H1 (cell line): ENCODE results near the gene RAPH1. TPM values are rescaled to one million over a fixed set of nuclear protein-coding genes. Genes with fewer than 3 reads are reported as not detected.

Experiments
- CTCF ChIA-PET: fragments of 300-600 bp; sonication (Branson Sonifier 250); formaldehyde crosslinking; loops from one replicate; lab custom pipeline; 2021; ENCODE audit not compliant: partially characterized antibody; lab: Charles Lee
- POLR2A ChIA-PET: fragments of 300-600 bp; sonication (Branson Sonifier 250); formaldehyde crosslinking; loops from one replicate; lab custom pipeline; 2021; ENCODE audit warnings: inconsistent platforms; ENCODE audit not compliant: partially characterized antibody; lab: Charles Lee
- DNase-seq, 2 experiments: peaks; one replicate each; pipeline versions ENCODE4 v3.0.0 to v3.0.0-alpha.2; 2010 to 2022; ENCODE audit warnings: low spot score in 2 of 2, low read depth in 1 of 2, mixed read lengths in 1 of 2
- FAIRE-seq: peaks from 2 replicates; lab custom pipeline; 2011; peaks lifted over from hg19 to GRCh38; lab: Jason Lieb, UNC
- H2AFZ ChIP-seq: 2 replicates; pipeline ENCODE4 v1.8.1; 2012; ENCODE audit warnings: low read length, inconsistent platforms
- H2AK5ac ChIP-seq: 2 replicates; pipeline ENCODE4 v1.6.1; 2013; ENCODE audit warnings: low read depth, low read length
- H2BK120ac ChIP-seq: replicated peaks from 2 replicates; pipeline ENCODE3; 2013; ENCODE audit warnings: low read depth, low read length, inconsistent platforms
- H2BK12ac ChIP-seq: 2 replicates; pipeline ENCODE4 v1.6.1; 2013; ENCODE audit warnings: low read depth, low read length
- H2BK15ac ChIP-seq: 2 replicates; pipeline ENCODE4 v1.6.1; 2013; ENCODE audit warnings: low read length
- H2BK20ac ChIP-seq: 2 replicates; pipeline ENCODE4 v1.6.1; 2013; ENCODE audit warnings: low read length
- H2BK5ac ChIP-seq: 2 replicates; pipeline ENCODE4 v1.6.1; 2013; ENCODE audit warnings: low read depth, low read length
- H3K14ac ChIP-seq: 2 replicates; pipeline ENCODE4 v1.6.1; 2013; ENCODE audit warnings: inconsistent platforms; ENCODE audit not compliant: insufficient read length
- H3K18ac ChIP-seq: 2 replicates; pipeline ENCODE4 v1.6.1; 2013; ENCODE audit warnings: low read length; ENCODE audit errors: extremely low read depth
- H3K23ac ChIP-seq: 2 replicates; pipeline ENCODE4 v1.6.1; 2013; ENCODE audit warnings: inconsistent platforms; ENCODE audit not compliant: insufficient read length
- H3K23me2 ChIP-seq: 2 replicates; pipeline ENCODE4 v1.6.1; 2013; ENCODE audit warnings: low read depth, low read length
- H3K27ac ChIP-seq: 2 replicates; pipeline ENCODE4 v1.6.1; 2011; ENCODE audit warnings: low read depth, low read length, inconsistent platforms
- H3K27me3 ChIP-seq, 4 experiments: replicated peaks in 1 of 4; 1 replicate in 1 of 4; 2 replicates in 3 of 4; pipeline versions ENCODE4 v1.6.1 to v1.8.1; 2011 to 2013; ENCODE audit warnings: low read length in 3 of 4, mild to moderate bottlenecking in 3 of 4, inconsistent platforms in 2 of 4, mixed read lengths in 2 of 4, moderate library complexity in 1 of 4; ENCODE audit not compliant: control insufficient read depth in 3 of 4, insufficient read depth in 3 of 4; ENCODE audit errors: extremely low read depth in 1 of 4
- H3K36me3 ChIP-seq, 4 experiments: 2 replicates each; pipeline versions ENCODE4 v1.6.1 to v1.8.1; 2011 to 2013; ENCODE audit warnings: mild to moderate bottlenecking in 4 of 4, low read length in 3 of 4, moderate library complexity in 2 of 4, control low read depth in 1 of 4, inconsistent platforms in 1 of 4; ENCODE audit not compliant: insufficient read depth in 4 of 4, control insufficient read depth in 2 of 4
- H3K4ac ChIP-seq: replicated peaks from 2 replicates; pipeline ENCODE3; 2013; ENCODE audit warnings: low read length, low read depth, mixed read lengths, inconsistent platforms; ENCODE audit not compliant: insufficient read length
- H3K4me1 ChIP-seq, 4 experiments: replicated peaks in 1 of 4; 1 replicate in 1 of 4; 2 replicates in 3 of 4; pipeline versions ENCODE4 v1.6.1 to v1.8.1; 2011 to 2013; ENCODE audit warnings: low read length in 3 of 4, inconsistent platforms in 2 of 4, mixed read lengths in 1 of 4; ENCODE audit not compliant: insufficient read depth in 4 of 4, control insufficient read depth in 3 of 4
- H3K4me2 ChIP-seq, 2 experiments: 2 replicates each; pipeline versions ENCODE4 v1.6.1 to v1.8.1; 2011 to 2013; ENCODE audit warnings: low read depth in 2 of 2, low read length in 2 of 2, control low read depth in 1 of 2, inconsistent platforms in 1 of 2, mild to moderate bottlenecking in 1 of 2; ENCODE audit not compliant: insufficient read depth in 1 of 2
- H3K4me3 ChIP-seq, 4 experiments: fragments of 200-600, 300-600 bp in 1 of 4; sonication (generic), shearing (Covaris generic), sonication (Bioruptor Twin) in 1 of 4; 2 replicates each; pipeline versions ENCODE4 v1.5.1 to v1.8.1; 2011 to 2016; ENCODE audit warnings: low read length in 4 of 4, low read depth in 3 of 4, control low read depth in 2 of 4, inconsistent platforms in 2 of 4, mild to moderate bottlenecking in 2 of 4, mixed read lengths in 1 of 4, moderate library complexity in 1 of 4; ENCODE audit not compliant: insufficient read depth in 2 of 4; ENCODE audit errors: extremely low read depth in 1 of 4
- H3K56ac ChIP-seq: replicated peaks from 2 replicates; pipeline ENCODE3; 2013; ENCODE audit warnings: low read depth, mild to moderate bottlenecking, mixed read lengths, low read length, inconsistent platforms; ENCODE audit not compliant: insufficient read length
- H3K79me1 ChIP-seq: 2 replicates; pipeline ENCODE4 v1.6.1; 2013; ENCODE audit warnings: low read depth, low read length, control low read depth
- H3K79me2 ChIP-seq, 2 experiments: 2 replicates each; pipeline versions ENCODE4 v1.6.1 to v1.8.1; 2012 to 2013; ENCODE audit warnings: low read length in 2 of 2, mild to moderate bottlenecking in 2 of 2, inconsistent platforms in 1 of 2; ENCODE audit not compliant: insufficient read depth in 2 of 2, control insufficient read depth in 1 of 2
- H3K9ac ChIP-seq, 4 experiments: replicated peaks in 1 of 4; 1 replicate in 1 of 4; 2 replicates in 3 of 4; pipeline versions ENCODE4 v1.6.1 to v1.8.1; 2011 to 2013; ENCODE audit warnings: low read depth in 3 of 4, low read length in 3 of 4, control low read depth in 2 of 4, mild to moderate bottlenecking in 2 of 4, moderate library complexity in 2 of 4, inconsistent platforms in 1 of 4; ENCODE audit errors: extremely low read depth in 1 of 4
- H3K9me3 ChIP-seq, 2 experiments: 2 replicates each; pipeline versions ENCODE4 v1.6.1 to v1.8.1; 2012 to 2013; ENCODE audit warnings: mild to moderate bottlenecking in 2 of 2, moderate library complexity in 2 of 2, control low read depth in 1 of 2, inconsistent platforms in 1 of 2, low read depth in 1 of 2, low read length in 1 of 2, mixed read lengths in 1 of 2; ENCODE audit not compliant: insufficient read depth in 2 of 2
- H4K20me1 ChIP-seq, 2 experiments: replicated peaks in 1 of 2; 2 replicates each; pipeline versions ENCODE3 to v1.8.1; 2011 to 2013; ENCODE audit warnings: inconsistent platforms in 2 of 2, low read length in 2 of 2, mild to moderate bottlenecking in 1 of 2; ENCODE audit not compliant: insufficient read depth in 2 of 2, control insufficient read depth in 1 of 2
- H4K5ac ChIP-seq: 2 replicates; pipeline ENCODE4 v1.6.1; 2013; ENCODE audit warnings: low read length, low read depth, mixed read lengths, inconsistent platforms; ENCODE audit not compliant: insufficient read length
- H4K8ac ChIP-seq: 2 replicates; pipeline ENCODE4 v1.8.0; 2013; ENCODE audit warnings: mild to moderate bottlenecking, moderate library complexity, low read length, inconsistent platforms; ENCODE audit not compliant: insufficient read depth; ENCODE audit errors: extremely low read depth
- H4K91ac ChIP-seq: replicated peaks from 2 replicates; pipeline ENCODE3; 2013; ENCODE audit warnings: low read length, mixed read lengths, inconsistent platforms; ENCODE audit not compliant: insufficient read length
- CTCF ChIP-seq, 3 experiments: IDR thresholded peaks; 1 replicate in 2 of 3; 2 replicates in 1 of 3; pipeline versions ENCODE4 v1.5.1 to v1.6.1; 2011; ENCODE audit warnings: low read length in 3 of 3, mild to moderate bottlenecking in 3 of 3, inconsistent platforms in 2 of 3, low read depth in 1 of 3, moderate library complexity in 1 of 3; ENCODE audit not compliant: insufficient read depth in 1 of 3; ENCODE audit errors: control extremely low read depth in 1 of 3
- EZH2 ChIP-seq: fragments of 200-600 bp; sonication (generic); IDR thresholded peaks from 2 replicates; pipeline ENCODE4 v1.7.1; 2012; ENCODE audit warnings: low read depth, mild to moderate bottlenecking, moderate library complexity, low read length, inconsistent platforms; ENCODE audit not compliant: severe bottlenecking
- FOSL1 ChIP-seq: IDR thresholded peaks from 2 replicates; pipeline ENCODE4 v1.6.1; 2011; ENCODE audit warnings: mild to moderate bottlenecking, low read depth, low read length, moderate library complexity; ENCODE audit not compliant: insufficient read depth
- RAD21 ChIP-seq, 2 experiments: IDR thresholded peaks in 1 of 2; conservative IDR thresholded peaks in 1 of 2; 2 replicates each; pipeline ENCODE4 v1.6.1; 2011; ENCODE audit warnings: low read depth in 2 of 2, low read length in 2 of 2, improper control_type of control experiment in 1 of 2, inconsistent platforms in 1 of 2, mild to moderate bottlenecking in 1 of 2, moderate library complexity in 1 of 2
- SP2 ChIP-seq: IDR thresholded peaks from 2 replicates; pipeline ENCODE4 v1.6.1; 2012; ENCODE audit warnings: mild to moderate bottlenecking, low read length, inconsistent platforms
- WGBS, 2 experiments: shearing (Covaris generic) in 1 of 2; methylation state at CpG; one replicate each; pipeline versions ENCODE4 v1.1.6 to v1.1.7; 2013 to 2015; ENCODE audit warnings: low lambda C conversion rate in 2 of 2, mixed read lengths in 2 of 2, inconsistent platforms in 1 of 2, low coverage in 1 of 2, missing lambda C conversion rate in 1 of 2; ENCODE audit not compliant: insufficient replicate concordance in 2 of 2, insufficient coverage in 1 of 2, insufficient read length in 1 of 2; ENCODE audit errors: extremely low coverage in 1 of 2, missing lambda C conversion rate in 1 of 2; 5-methylcytosine and 5-hydroxymethylcytosine counted together
- polyA plus RNA-seq, 7 experiments: library from polyadenylated mRNA; depleted of rRNA in 3 of 7; stranded (reverse) in 5 of 7; unstranded in 2 of 7; fragments of >200 nt in 5 of 7; fragments of 200-250 nt in 2 of 7; gene quantifications; 1 replicate in 5 of 7; 2 replicates in 1 of 7; 4 replicates in 1 of 7; pipeline versions ENCODE4 v1.2.1 to v1.2.3, GENCODE V29; 2011 to 2013; ENCODE audit warnings: missing spikeins in 2 of 7, mixed read lengths in 2 of 7
- total RNA-seq: library from RNA; stranded (reverse); fragmentation: NEBNext Ultra II Directional; extraction: Animal tissue kit (Norgen Biotek cat#: 25700); gene quantifications from 2 replicates; pipeline ENCODE4 v1.2.1, GENCODE V29; 2021

The RAPH1 gene
- total and polyA plus RNA-seq, 2 of the 8 experiments (the other 6 are each of a cell fraction or from before 2014, with no cell fraction given): 3.8 to 27.4 TPM

- Histone ChIP-seq H2BK12ac (no peak overlapping the region), H3K4me3 (no peak overlapping the region), H4K20me1 (no peaks in the 10 kb centered on the region), H3K56ac (no peak overlapping the region), H2AK5ac (no peak overlapping the region), H3K79me2 (no peaks in the 10 kb centered on the region), H2BK5ac (no peak overlapping the region), H3K36me3 (peaks cover 0 to 32% (median 4%) of the 10 kb centered on the region in 4 experiments; a peak in 4 of 8 replicates), H3K79me1 (no peaks in the 10 kb centered on the region), H2BK20ac (no peak overlapping the region), H4K8ac (no peak overlapping the region), H2BK15ac (no peak overlapping the region), H3K14ac (no peak overlapping the region), H3K27me3 (no peaks in the 10 kb centered on the region), H3K4me1 (no peaks in the 10 kb centered on the region), H4K5ac (no peak overlapping the region), H3K18ac (no peak overlapping the region), H3K23ac (no peak overlapping the region), H3K4ac (no peak overlapping the region), H3K9ac (no peak overlapping the region), H3K9me3 (no peaks in the 10 kb centered on the region), H3K23me2 (no peaks in the 10 kb centered on the region), H3K4me2 (no peak overlapping the region), H2AFZ (no peak overlapping the region), H3K27ac (no peak overlapping the region), H4K91ac (no peak overlapping the region), H2BK120ac (no peak overlapping the region)
- FAIRE-seq: peak; percentile 65
- no peak for DNase-seq
- ChIA-PET POLR2A (no interaction called here), CTCF (interaction anchor here (0.6 to 4.0 kb wide), 23 partner anchors 10 to 1100 kb away, joined by 3 to 25 read pairs (median 4); no protein-coding TSS in a partner anchor)
- no peak for TF ChIP-seq FOSL1
- TF ChIP-seq CTCF (IDR thresholded peaks at IDR 0.05; ENCODE audit: control extremely low read depth in 1 of 3, insufficient read depth in 1 of 3, low read depth in 1 of 3, low read length in 3 of 3): peak in 2 of 3 experiments; percentile 52 to 66; a peak in 3 of 4 replicates
- no peak for TF ChIP-seq EZH2
- peak; percentile 72 to 74 for TF ChIP-seq RAD21 (IDR thresholded peaks at IDR 0.05 in 1 of 2, conservative IDR thresholded peaks at IDR 0.05 in 1 of 2; ENCODE audit: low read depth in 2 of 2, low read length in 2 of 2)
- TF ChIP-seq SP2: no peak
- 92% methylated on average over 1 of the region's 1 CpG; no CpG with 5 or more reads in 1 of the 2 experiments for WGBS, 2 experiments
Observed at GRCh38 chr2:203453858-203454451, 81.1 kb downstream of the RAPH1 start.
